Liver (tissue), 9 donors: Measurements from ENCODE around the gene ANKRD2. TPM values are rescaled to one million over a fixed set of nuclear protein-coding genes. Genes with fewer than 3 reads are reported as not detected.

ENCODE experiments used
- DNase-seq: peaks from one replicate; pipeline ENCODE4 v3.0.0-alpha.2; 2017; ENCODE audit warnings: low spot score
- H3K27ac ChIP-seq, 2 donors: one replicate each; pipeline ENCODE4 v1.7.0; 2013; ENCODE audit warnings: inconsistent platforms in 2 of 2, low read length in 2 of 2, control low read depth in 1 of 2, low read depth in 1 of 2, mild to moderate bottlenecking in 1 of 2
- H3K27me3 ChIP-seq, 4 donors: one replicate each; pipeline versions ENCODE4 v1.6.1 to v1.7.0; 2013; ENCODE audit warnings: low read length in 3 of 4, inconsistent platforms in 1 of 4, mild to moderate bottlenecking in 1 of 4, moderate library complexity in 1 of 4; ENCODE audit not compliant: control insufficient read depth in 4 of 4, insufficient read depth in 4 of 4
- H3K36me3 ChIP-seq, 4 donors: one replicate each; pipeline versions ENCODE4 v1.6.1 to v1.7.0; 2013; ENCODE audit warnings: low read length in 3 of 4, mild to moderate bottlenecking in 3 of 4, low read depth in 1 of 4, moderate library complexity in 1 of 4; ENCODE audit not compliant: control insufficient read depth in 4 of 4, insufficient read depth in 3 of 4
- H3K4me1 ChIP-seq, 4 donors: one replicate each; pipeline versions ENCODE4 v1.6.1 to v1.7.0; 2013; ENCODE audit warnings: low read length in 3 of 4, mild to moderate bottlenecking in 3 of 4, moderate library complexity in 1 of 4; ENCODE audit not compliant: control insufficient read depth in 4 of 4, insufficient read depth in 4 of 4
- H3K4me3 ChIP-seq, 3 donors: one replicate each; pipeline versions ENCODE4 v1.6.1 to v1.7.0; 2013; ENCODE audit warnings: low read length in 3 of 3, control low read depth in 1 of 3, low read depth in 1 of 3, mild to moderate bottlenecking in 1 of 3
- H3K9ac ChIP-seq, 2 donors: one replicate each; pipeline ENCODE4 v1.7.0; 2013; ENCODE audit warnings: low read length in 2 of 2, mild to moderate bottlenecking in 2 of 2, moderate library complexity in 2 of 2, control low read depth in 1 of 2, low read depth in 1 of 2
- H3K9me3 ChIP-seq, 4 donors: one replicate each; pipeline versions ENCODE4 v1.6.1 to v1.7.0; 2013; ENCODE audit warnings: low read length in 3 of 4; ENCODE audit not compliant: control insufficient read depth in 4 of 4
- ATF3 ChIP-seq: IDR thresholded peaks from 2 replicates; pipeline ENCODE4 v1.6.1; 2016; ENCODE audit warnings: antibody characterized with exemption
- EGR1 ChIP-seq, 2 donors: IDR thresholded peaks; 2 replicates each; pipeline ENCODE4 v1.6.1; 2016 to 2018; ENCODE audit warnings: antibody characterized with exemption in 2 of 2, low read depth in 2 of 2
- FOXA1 ChIP-seq: IDR thresholded peaks from 2 replicates; pipeline ENCODE4 v1.6.1; 2016; ENCODE audit warnings: antibody characterized with exemption
- FOXA2 ChIP-seq: IDR thresholded peaks from 2 replicates; pipeline ENCODE4 v1.6.1; 2016; ENCODE audit warnings: antibody characterized with exemption
- GABPA ChIP-seq, 2 donors: IDR thresholded peaks in 1 of 2; conservative IDR thresholded peaks in 1 of 2; 2 replicates each; pipeline ENCODE4 v1.6.1; 2016; ENCODE audit warnings: antibody characterized with exemption in 2 of 2, mild to moderate bottlenecking in 1 of 2, moderate library complexity in 1 of 2
- HNF4A ChIP-seq, 2 donors: conservative IDR thresholded peaks; 2 replicates each; pipeline ENCODE4 v1.6.1; 2016; ENCODE audit warnings: antibody characterized with exemption in 2 of 2, mild to moderate bottlenecking in 2 of 2
- HNF4G ChIP-seq: IDR thresholded peaks from 2 replicates; pipeline ENCODE4 v1.6.1; 2016; ENCODE audit warnings: antibody characterized with exemption
- JUND ChIP-seq, 2 donors: IDR thresholded peaks; 2 replicates each; pipeline ENCODE4 v1.6.1; 2016; ENCODE audit warnings: antibody characterized with exemption in 2 of 2
- MAX ChIP-seq: IDR thresholded peaks from 2 replicates; pipeline ENCODE4 v1.6.1; 2016; ENCODE audit warnings: antibody characterized with exemption
- NR2F2 ChIP-seq: IDR thresholded peaks from 2 replicates; pipeline ENCODE4 v1.6.1; 2016; ENCODE audit warnings: antibody characterized with exemption
- RAD21 ChIP-seq, 2 donors: IDR thresholded peaks; 2 replicates each; pipeline ENCODE4 v1.6.1; 2016; ENCODE audit warnings: antibody characterized with exemption in 2 of 2, mild to moderate bottlenecking in 2 of 2
- REST ChIP-seq: IDR thresholded peaks from 2 replicates; pipeline ENCODE4 v1.6.1; 2016; ENCODE audit warnings: antibody characterized with exemption, mild to moderate bottlenecking
- RXRA ChIP-seq, 2 donors: IDR thresholded peaks; 2 replicates each; pipeline ENCODE4 v1.6.1; 2017 to 2018; ENCODE audit warnings: antibody characterized with exemption in 2 of 2, mild to moderate bottlenecking in 1 of 2
- SP1 ChIP-seq: IDR thresholded peaks from 2 replicates; pipeline ENCODE4 v1.6.1; 2018; ENCODE audit warnings: antibody characterized with exemption, mild to moderate bottlenecking
- TAF1 ChIP-seq: conservative IDR thresholded peaks from 2 replicates; pipeline ENCODE4 v1.6.1; 2016; ENCODE audit warnings: antibody characterized with exemption, mild to moderate bottlenecking
- YY1 ChIP-seq: IDR thresholded peaks from 2 replicates; pipeline ENCODE4 v1.6.1; 2016; ENCODE audit warnings: antibody characterized with exemption, mild to moderate bottlenecking
- ZBTB33 ChIP-seq: IDR thresholded peaks from 2 replicates; pipeline ENCODE4 v1.6.1; 2016; ENCODE audit warnings: antibody characterized with exemption
- WGBS: extraction: QIAGEN DNeasy Blood & Tissue Kit; methylation state at CpG from one replicate; pipeline ENCODE4 v1.1.7; 2013; 5-methylcytosine and 5-hydroxymethylcytosine counted together
- polyA plus RNA-seq, 2 donors: library from polyadenylated mRNA; stranded (reverse) in 1 of 2; unstranded in 1 of 2; fragments of 200-250 nt in 1 of 2; fragments of >200 nt in 1 of 2; fragmentation: Nextera tagmentation in 1 of 2; extraction: Ambion mirVana in 1 of 2; gene quantifications; one replicate each; pipeline versions ENCODE4 v1.2.1 to v1.2.3, GENCODE V29; 2013 to 2015
- total RNA-seq, 2 donors: library from RNA; depleted of rRNA; stranded (reverse); fragments of >200 nt; gene quantifications; one replicate each; pipeline ENCODE4 v1.2.3, GENCODE V29; 2014
- donor health status: healthy.
- donor health status: healthy.
- donor health status: healthy.
- donor health status: healthy.
- donor health status: healthy.

The ANKRD2 gene
- total and polyA plus RNA-seq, 4 donors: not detected

- H3K27ac ChIP-seq: peak overlapping the region; percentile 60 to 75
- 40% methylated on average over 4 of the region's 4 CpGs for WGBS
- H3K9ac ChIP-seq: no peak overlapping the region
- H3K9me3 ChIP-seq: no peaks in the 10 kb centered on the region
- peaks cover 5 to 20% (median 10%) of the 10 kb centered on the region in 4 donors for H3K4me1 ChIP-seq
- DNase-seq: no peak
- H3K36me3 ChIP-seq: peaks cover 0 to 5% (median 3%) of the 10 kb centered on the region in 4 donors
- H3K4me3 ChIP-seq: no peak overlapping the region
- no peak for TF ChIP-seq EGR1 (IDR thresholded peaks at IDR 0.05; ENCODE audit: low read depth in 2 of 2)
- peak; percentile 77 for TF ChIP-seq REST
- TF ChIP-seq RAD21 (IDR thresholded peaks at IDR 0.05): peak; percentile 52 to 54
- TF ChIP-seq GABPA (IDR thresholded peaks at IDR 0.05 in 1 of 2, conservative IDR thresholded peaks at IDR 0.05 in 1 of 2): peak in 1 of 2 donors; percentile 29
- TF ChIP-seq FOXA1: peak; percentile 53
- peak; percentile 59 to 77 for TF ChIP-seq HNF4A (conservative IDR thresholded peaks at IDR 0.05)
- TF ChIP-seq HNF4G: no peak
- TF ChIP-seq MAX: peak; percentile 65
- TF ChIP-seq NR2F2: peak; percentile 25
- TF ChIP-seq FOXA2: peak; percentile 57
- TF ChIP-seq RXRA (IDR thresholded peaks at IDR 0.05): peak; percentile 50 to 84
- peak; percentile 97 for TF ChIP-seq ATF3
- TF ChIP-seq ZBTB33: no peak
- TF ChIP-seq YY1: peak; percentile 38
- peak; percentile 99 to 100 for TF ChIP-seq JUND (IDR thresholded peaks at IDR 0.05)
- TF ChIP-seq TAF1: no peak
- peak; percentile 64 for TF ChIP-seq SP1
- no peaks in the 10 kb centered on the region for H3K27me3 ChIP-seq
Observed at GRCh38 chr10:97574374-97575126, 2.0 kb downstream of the ANKRD2 start.

GRCh38 chr10:97575127-97575668 is 2.6 kb downstream of the ANKRD2 start:
- 88% methylated on average over 6 of the region's 6 CpGs for WGBS
- no peak overlapping the region for H3K9ac ChIP-seq
- peak overlapping the region; percentile 60 to 75 for H3K27ac ChIP-seq
- no peak overlapping the region for H3K4me3 ChIP-seq
- no peaks in the 10 kb centered on the region for H3K9me3 ChIP-seq
- H3K27me3 ChIP-seq: no peaks in the 10 kb centered on the region
- TF ChIP-seq EGR1 (IDR thresholded peaks at IDR 0.05; ENCODE audit: low read depth in 2 of 2): no peak
- no peak for TF ChIP-seq SP1
- no peak for TF ChIP-seq ZBTB33
- TF ChIP-seq RXRA (IDR thresholded peaks at IDR 0.05): no peak
- no peak for TF ChIP-seq JUND (IDR thresholded peaks at IDR 0.05)
- no peak for TF ChIP-seq MAX
- TF ChIP-seq REST: no peak
- TF ChIP-seq RAD21 (IDR thresholded peaks at IDR 0.05): no peak
- no peak for TF ChIP-seq ATF3
- DNase-seq: no peak
- peaks cover 0 to 3% (median 1%) of the 10 kb centered on the region in 4 donors for H3K36me3 ChIP-seq
- peaks cover 5 to 20% (median 10%) of the 10 kb centered on the region in 4 donors for H3K4me1 ChIP-seq
